Stimulated activated CD8-positive, alpha-beta memory T cell treated with anti-CD3 and anti-CD28 coated beads, Interleukin-15, amount 100 ng/mL, for 4 hours (primary cell): ENCODE measurements around the gene NBEAL2.
A peak's percentile ranks its signal among the peaks of the same experiment; 100 is the strongest.
"Not testable (repeated sequence)": the region's sequence is repeated elsewhere in the genome, so short reads cannot be mapped to it uniquely, and the experiment has no call there.

Source experiments
- DNase-seq, 2 donors: peaks; one replicate each; pipeline ENCODE4 v3.0.0-alpha.2; 2020; ENCODE audit warnings: low read depth in 2 of 2

Gene NBEAL2

DNA sequence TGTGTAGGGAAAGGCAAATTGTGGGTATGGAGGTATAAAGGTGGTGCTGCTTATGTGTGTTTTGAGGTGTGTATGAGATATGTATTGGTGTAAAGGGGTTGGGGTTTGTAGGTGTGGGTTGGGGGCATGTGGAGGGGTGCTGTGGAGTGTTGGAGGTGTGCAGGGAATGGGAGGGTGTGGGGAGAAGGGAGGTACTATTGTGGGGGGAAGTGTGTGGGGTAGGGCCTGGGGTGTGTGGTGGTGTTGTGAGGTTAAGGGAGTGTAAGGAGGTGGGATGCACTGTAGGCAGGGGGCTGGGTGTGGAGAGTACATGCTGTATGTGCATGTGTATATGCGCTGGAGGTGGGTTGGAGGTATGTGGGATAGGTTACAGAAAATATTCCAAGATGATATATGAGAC lies 18.6 kb upstream of the NBEAL2 start:
- no peak for DNase-seq

DNA sequence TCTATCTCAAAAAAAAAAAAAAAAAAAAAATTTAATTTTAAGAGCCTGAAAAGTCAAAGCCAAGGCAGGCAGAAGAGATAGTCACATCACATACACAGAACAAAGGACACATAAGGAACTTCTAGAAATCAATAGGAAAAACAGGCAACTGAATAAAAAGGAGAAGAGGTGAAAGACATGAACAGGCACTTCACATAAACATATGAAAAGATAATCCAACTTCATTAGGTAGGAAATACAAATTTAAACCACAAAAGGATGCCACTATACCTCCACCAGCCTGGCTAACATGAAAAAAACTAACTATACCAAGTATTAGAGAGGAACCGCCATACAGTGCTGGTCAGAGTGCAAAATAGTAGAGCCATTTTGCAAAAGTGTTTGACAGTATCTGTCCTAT lies 17.0 kb upstream of the NBEAL2 start:
- DNase-seq = no peak

DNA sequence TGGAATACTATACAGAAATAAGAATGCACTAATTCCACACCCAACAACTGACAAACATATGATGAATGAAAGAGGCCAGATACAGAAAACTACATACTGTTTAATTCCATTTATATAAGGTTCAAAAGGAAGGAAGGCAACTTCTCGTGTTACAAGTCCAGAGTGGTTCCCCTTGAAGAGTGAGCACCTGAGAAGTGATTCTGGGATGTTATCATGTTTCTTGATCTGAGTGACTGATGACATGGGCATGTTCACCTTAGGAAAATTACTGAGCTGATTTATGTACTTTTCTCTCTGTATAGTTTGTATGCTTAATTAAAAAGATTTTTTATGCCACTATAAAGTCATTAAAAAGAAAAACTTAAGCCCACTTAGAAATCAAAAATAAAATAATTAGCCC lies 16.5 kb upstream of the NBEAL2 start:
- DNase-seq = no peak

DNA sequence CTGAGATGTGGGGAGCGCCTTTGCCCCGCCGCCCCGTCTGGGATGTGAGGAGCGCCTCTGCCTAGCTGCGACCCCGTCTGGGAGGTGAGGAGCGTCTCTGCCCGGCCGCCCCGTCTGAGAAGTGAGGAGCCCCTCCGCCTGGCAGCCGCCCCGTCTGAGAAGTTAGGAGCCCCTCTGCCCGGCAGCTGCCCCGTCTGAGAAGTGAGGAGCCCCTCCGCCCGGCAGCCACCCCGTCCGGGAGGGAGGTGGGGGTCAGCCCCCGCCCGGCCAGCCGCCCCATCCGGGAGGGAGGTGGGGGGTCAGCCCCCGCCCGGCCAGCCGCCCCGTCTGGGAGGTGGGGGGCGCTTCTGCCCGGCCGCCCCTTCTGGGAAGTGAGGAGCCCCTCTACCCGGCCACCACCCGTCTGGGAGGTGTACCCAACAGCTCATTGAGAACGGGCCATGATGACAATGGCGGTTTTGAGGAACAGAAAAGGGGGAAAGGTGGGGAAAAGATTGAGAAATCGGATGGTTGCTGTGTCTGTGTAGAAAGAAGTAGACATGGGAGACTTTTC lies 15.4 kb upstream of the NBEAL2 start:
- not testable (repeated sequence) for DNase-seq

DNA sequence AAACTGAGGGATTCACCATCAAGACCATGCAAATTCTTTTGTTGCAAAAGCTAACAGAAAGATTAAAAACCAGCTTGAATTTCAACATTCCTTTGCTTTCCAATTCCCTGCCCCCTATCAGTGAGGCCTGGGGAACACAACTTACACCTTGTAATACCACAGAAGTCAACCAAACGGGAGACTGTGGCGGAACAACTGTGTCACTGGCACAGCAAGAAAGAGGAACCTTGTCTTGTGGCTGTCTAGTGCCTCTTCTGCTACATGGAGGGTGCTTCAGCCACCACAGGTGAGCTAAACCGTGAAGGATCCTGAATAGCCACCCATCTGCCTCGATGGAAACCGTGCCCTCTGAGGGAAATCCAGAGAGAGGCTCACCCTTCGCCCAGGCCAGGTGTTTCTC lies 14.3 kb upstream of the NBEAL2 start:
- no peak for DNase-seq

DNA sequence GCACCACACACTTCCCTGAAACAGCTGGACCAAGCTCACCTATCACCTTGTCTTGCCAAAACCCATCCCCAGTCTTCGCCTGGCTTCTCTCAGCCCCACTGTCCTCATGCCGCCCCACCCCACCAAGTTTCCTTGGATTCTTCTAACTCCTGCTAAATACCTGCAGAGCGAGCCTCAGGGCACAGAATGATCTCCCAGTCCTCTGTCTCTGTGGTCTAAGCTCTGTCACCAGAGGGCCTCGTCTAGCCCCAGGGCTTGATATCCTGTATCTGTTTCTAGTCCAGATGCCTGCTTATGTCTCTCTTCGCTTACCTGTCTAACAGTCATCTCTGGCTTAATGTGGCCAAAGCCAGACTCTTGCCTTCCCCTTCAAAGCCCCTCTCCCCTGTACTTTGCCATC lies 12.7 kb upstream of the NBEAL2 start:
- DNase-seq = no peak

DNA sequence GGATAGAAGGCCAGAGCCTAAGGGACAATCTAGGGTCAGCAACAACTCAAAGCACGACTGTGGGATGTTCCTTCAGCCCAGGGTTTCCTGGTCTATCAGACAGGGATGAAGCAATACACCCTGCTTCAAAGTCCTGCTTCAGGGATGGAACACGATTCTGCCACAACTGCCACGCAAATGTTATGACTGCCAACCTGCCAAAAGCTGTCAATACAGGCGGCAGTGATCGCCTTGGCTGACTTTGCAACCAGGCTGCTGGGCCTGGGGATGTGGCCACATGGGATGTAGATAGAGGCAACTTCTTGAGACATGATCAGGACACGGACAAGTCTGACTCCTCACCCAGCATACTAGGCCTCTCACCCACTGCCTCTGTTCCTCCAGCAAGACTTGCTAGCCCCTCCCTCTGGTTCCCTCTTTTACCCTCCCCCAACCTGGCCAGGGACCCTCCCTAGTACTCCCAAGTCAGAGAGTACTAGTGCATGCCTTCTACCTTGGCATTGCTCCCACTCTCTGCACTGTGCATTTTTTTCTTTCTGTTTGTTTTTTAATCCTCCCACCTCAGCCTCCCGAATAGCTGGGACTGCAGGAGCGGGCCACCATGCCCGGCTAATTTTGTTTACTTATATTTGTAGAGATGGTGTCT lies 10.6 kb upstream of the NBEAL2 start:
- no peak for DNase-seq

DNA sequence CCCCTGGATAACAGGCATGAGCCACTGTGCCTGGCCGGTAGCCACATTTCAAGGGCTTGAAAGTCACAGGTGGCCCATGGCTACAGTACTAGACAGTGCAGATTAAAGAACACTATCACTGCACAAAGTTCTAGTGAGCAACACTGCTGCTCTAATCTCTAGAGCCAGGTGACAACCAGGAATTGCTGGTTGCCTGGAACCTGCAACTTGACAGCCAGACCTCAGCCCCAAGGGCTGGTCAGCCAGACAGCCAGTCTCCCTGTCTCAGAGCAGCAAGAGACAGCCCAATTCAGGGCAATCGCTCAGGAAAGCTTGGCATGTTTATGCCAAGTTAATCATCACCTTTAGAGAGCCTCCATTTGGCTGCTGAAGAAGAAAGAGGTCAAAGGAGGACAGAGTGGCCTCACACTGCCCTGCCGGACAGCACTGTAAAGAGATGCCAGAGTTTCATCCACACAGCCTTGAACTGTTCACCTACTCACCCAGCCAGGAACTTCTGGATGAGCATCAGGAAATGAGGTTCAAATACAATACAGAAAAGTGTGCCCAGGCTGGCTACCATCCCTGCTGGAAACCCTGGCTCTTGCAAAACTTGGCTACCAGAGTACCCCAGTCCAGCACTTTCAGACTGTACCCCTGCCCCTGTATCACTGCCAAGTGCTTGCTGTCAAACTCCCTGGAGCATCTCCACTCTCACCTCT lies 8.9 kb upstream of the NBEAL2 start:
- DNase-seq = no peak

DNA sequence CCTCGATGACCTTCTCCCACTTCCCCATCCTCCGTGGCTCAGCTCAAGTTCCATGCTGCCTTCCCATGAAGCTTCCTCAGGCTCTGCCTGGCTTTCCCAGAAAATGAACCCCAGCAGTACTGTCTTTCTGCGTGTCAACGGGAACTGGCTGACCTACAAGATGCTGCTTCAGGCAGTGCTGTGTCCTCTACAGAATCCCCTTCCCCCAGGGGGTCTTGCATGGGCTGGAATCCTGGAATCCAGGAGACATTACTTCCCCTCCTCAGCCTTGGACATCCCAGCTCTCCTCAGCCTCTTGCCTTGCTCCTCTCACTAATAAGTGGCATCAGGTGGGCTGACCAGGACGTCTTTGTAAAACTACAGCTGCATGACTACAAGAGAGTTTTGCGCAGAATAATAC lies 8.3 kb upstream of the NBEAL2 start:
- no peak for DNase-seq

DNA sequence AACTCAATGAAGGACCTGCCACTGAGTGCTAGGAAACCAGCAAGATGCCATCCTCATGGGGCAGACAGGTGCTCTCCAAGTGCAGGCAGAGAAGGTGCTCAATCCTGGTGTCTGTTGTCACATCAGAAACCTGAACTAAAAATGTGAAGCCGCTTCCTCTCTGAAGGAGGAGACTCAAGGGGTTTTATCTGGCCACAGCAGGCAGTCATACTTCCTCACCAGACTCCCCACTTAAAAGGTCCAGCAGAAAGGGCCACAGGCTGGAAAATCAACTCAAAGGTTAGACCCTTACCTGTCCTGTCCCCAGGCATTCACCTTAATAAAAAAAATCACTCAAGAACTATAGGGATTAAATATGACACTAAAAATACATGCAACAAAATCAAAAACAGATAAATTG lies 7.7 kb upstream of the NBEAL2 start:
- DNase-seq = no peak

DNA sequence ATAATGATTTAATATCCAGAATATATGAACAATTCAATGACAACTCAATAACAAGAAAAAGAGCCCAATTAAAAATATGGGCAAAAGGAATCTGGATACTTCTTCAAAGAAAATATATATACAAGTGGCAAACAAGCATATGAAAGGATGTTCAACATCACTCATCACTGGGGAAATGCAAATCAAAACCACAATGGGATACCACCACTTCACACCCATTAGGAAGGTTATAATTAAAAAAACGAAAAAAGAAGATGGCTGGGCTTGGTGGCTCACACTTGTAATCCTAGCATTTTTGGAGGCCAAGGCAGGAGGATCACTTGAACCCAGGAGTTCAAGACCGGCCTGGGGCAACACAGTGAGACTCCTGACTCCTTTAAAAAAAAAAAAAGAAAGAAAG lies 7.1 kb upstream of the NBEAL2 start:
- DNase-seq = no peak

DNA sequence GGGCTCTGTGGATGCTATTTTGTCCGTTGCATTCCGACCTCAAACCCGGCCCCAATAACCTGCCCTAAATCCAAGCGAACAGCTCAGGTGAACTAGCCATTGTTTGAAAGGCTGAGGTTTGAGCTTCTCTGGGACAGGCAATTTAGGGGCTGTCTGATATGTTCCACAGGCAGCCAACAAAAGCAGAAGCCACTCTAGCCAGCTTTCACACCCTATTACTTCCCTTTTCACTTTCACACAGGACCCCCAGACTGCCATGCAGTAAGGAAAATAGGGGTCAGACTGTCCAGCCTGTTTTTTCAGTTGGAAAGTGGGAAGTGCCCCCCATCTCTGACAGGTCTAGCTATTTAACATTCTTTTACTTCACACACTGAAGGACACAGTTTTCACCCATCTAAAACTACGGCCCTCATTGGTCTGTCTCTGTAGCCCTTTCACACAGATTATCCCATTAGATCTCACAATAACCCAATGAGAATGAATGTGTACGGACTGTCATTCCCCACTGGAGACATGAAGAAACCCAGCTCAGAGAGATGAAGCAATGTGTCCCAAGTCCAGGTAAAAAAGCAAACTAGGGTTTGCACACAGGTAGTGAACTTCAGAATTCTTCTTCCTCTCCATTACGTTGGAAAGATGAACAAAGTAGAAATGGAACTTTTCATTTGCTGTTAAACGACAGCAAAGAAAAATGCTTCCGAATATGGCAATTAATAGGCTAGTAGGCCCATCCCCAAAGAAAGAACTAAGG lies 4.9 kb upstream of the NBEAL2 start:
- no peak for DNase-seq

DNA sequence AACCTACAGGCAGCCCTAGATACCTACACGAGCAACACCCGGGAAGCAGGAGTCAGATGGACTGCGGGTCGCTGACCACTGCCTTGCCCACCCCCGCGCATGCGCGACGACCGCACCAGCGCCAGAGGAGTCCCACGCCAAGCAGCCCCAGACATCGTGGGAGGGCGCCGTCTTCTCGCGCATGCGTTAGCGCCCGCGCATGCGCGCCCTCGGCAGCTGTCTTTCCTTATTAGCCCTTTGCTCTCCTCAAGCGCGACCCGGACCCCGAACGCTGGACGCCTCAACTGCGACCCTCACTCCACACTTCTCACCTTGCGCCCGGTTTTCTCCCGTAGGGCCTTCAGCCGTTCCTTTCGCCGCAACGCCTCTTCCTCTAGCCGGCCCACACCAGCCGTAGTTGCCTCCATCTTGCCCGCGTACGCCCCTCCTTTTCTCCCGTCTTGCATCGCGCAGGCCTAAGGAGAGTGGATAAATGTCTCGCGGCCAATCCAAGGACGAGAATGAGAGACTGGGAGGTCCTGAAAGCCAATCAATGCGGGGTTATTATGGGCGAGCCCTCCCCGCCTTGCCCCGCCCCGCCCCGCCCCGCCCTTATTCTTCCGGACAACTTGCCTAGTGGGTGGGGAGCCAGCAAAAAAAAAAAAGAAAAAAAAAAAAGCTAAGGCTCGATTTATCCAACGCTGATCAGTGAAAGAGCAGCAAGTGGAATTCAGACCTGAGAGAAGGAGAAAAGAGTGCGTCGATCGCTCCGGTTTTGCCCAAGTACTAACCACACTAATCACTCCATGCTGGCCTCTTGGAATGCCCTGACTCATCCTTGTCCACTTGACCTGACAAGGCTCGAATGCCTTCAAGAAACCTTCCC lies 2.9 kb upstream of the NBEAL2 start, which contains the start of gene CCDC12:
Gene CCDC12 (minus strand): TSS at position 420 of the 865 bp plus-strand sequence. CDS start 13 bp downstream, at position 407.
- DNase-seq = peak; percentile 89 to 93

DNA sequence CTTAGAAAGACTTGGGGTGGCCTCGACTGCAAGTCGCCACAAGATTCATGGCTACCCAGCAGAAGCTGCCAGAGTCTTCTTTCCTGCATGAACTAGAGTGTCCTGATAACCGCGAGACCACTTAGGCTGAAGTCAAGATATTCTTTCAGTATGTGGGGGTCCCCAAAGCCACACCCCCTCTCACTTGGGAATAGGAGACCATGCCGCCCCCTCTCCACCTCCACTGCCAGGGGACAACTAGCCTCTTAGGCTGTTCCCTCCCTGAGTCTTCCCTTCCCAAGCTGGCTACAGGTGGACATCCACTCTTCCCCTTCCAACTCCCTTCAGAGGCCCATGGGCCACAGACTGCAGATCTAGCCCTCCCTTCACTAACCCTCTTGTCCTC lies 1.7 kb upstream of the NBEAL2 start:
- no peak for DNase-seq

DNA sequence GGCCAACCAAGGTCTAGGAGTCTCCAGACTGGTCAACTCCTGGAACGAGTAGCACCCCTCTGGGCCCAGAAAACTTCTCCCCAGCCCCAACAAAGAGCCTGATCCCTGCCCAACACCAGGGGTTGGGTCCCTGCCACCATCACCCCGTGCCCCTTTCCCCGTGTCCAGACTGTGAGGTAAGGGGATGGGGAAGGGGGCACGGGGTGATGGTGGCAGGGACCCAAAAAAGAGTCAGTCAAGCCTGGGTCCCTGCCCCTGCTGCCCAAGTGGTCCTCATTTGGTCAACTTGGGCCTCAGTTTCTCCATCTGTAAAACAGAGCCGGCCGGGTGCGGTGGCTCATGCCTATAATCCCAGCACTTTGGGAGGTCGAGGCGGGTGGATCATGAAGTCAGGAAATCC lies 1.1 kb upstream of the NBEAL2 start:
- no peak for DNase-seq

DNA sequence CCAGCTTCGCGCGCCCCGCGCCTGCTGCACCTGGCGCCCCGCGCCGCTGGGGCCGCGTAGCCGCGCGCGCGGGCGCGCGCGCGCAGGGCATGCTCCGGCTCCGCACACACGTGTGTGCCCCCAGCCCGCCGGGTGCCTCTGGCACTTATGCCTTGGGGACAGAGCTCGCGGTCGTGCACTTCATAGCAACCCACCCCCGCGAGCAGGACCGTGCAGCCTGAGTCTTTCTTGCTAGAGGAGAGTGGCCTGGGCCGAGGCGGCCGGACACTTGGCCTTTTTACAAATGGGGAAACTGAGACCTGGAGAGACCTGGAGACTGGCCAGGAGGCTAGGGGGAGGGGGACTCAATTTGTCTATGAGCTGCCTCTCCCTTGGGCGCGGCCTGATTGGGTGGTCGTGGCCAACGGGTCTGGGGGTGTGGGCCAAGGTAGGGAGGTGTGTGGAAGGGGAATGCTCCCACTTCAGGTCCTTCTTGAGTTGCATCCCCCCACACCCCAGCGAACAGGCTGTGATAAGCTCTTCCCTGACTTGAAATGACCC lies 562 bp downstream of the NBEAL2 start:
- no peak for DNase-seq

DNA sequence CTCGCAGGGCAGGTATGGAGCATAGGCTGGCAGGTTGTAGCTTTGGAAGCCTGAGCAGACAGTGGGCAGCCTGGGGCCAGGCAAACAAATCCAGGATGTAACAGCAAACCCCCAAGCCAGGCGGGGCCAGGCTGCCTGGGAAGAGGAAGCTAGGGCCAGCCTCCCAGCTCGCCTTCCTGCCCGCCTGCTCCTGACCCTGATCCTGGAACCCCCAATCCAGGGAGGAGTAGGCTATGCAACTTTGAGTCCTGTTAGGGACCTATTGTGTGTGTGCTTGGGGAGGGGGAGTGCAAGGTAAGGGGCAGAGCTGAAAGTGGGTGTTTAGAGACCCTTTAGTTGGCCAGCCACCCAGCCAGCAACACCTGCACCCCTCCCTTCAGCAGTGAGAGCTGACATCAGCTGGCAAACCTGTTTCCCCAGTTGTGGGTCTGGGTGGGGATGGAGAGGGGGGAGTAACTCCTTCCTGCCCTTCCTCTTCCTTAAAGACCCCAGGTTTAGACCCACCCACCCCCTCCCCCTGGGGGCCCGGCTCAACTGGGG lies 2.5 kb downstream of the NBEAL2 start:
- no peak for DNase-seq

DNA sequence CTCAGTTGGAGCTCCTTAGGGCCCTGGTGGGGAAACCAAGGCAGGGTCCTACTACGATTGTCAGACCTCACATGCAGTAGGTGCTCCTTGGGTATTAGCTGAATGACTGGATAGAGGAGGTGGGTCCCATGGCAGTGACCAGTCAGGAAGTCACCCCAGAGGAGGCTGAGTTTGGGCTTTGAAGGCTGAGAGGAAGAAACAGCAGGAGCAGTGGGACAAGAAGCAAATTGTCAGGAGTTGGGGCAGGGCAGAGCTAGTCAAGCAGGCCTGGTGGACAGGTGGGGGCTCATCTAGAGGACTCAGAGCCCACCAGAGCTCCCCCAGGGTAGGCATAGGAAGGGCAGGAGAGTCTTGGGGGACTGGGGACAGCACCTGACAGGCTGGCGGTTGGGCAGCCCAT lies 3.1 kb downstream of the NBEAL2 start:
- DNase-seq = no peak

DNA sequence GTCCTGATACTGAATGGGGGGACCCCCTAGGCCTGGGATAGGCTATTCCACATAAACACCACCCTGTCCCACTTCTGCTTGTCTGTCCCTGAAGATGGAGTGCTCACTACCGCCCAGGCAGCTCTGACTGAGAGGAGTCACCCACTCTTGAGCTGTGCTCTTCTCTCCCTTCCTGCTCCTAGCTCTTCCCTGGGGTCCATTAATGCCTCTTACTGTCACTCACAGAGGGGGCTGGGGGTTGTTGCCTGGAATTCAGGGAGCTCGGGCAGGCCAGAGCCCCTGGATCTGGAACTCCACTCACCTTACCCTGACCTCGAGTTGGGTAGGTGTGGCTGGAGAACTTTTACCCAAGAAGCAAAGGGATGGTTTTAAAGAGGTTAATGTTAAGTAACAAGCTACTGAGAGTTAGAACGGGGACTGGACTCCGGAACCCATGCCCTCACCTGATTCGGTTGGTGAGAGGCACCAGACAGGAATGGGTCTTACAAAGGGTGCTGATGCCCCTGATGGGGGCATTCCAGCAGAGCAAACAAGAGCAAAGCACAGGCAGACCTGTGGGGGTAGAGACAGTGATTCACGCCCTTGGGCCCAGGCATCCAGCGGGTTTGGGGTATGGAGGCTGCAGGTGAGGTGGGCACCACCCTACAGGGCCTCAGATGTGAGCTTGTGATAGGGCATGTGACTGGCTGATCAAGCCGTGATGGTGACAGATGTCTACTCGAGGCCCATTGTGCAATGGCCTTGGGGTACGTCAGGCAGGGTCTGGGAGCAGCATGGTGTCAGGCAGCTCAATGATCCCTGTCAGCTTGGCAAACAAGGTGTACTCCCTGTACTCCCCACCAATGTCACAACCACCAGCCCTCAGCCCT lies 5.4 kb downstream of the NBEAL2 start:
- no peak for DNase-seq

DNA sequence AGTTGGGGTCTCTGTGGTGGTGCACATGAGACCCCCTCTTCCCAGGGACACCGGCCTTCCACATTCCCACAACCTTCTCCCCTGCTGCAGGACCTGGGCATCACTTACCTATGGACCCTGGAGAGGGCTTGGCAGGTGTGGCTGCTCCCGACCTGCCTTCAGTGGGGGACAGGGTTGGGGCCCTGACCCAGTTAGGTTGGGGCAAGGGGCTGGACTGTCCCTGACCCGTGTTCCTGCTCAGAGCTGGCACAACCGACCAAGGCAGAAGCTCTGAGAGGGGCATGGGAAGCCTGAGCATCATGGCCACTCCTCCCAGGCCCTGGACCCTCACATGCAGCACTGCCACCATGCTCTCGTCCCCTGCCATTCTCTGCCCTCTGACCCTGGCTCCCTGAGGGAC lies 6.1 kb downstream of the NBEAL2 start:
- DNase-seq = no peak
